DMS53 (cell line): Measurements from ENCODE around the gene MYCBP.
"Not testable (repeated sequence)": the region's sequence is repeated elsewhere in the genome, so short reads cannot be mapped to it uniquely, and the experiment has no call there.

Source experiments
- DNase-seq: peaks from one replicate; lab custom pipeline; 2025; lab: John Stamatoyannopoulos, UW

The MYCBP gene

DNA sequence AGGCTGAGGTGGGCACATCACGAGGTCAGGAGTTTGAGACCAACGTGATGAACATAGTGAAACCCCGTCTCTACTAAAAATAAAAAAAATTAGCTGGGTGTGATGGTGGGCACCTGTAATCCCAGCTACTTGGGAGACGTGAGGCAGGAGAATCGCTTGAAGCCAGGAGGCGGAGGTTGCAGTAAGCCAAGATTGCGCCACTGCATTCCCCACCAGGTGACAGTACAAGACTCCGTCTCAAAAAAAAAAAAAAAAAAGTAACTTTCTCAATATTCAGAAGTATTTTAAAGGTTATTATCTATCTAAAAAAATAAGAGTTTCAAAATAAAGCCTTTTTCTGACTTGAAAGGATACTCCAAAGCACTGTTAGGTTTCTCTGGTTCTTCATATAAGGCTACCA, 5.9 kb downstream of the MYCBP start:
- no peak for DNase-seq

DNA sequence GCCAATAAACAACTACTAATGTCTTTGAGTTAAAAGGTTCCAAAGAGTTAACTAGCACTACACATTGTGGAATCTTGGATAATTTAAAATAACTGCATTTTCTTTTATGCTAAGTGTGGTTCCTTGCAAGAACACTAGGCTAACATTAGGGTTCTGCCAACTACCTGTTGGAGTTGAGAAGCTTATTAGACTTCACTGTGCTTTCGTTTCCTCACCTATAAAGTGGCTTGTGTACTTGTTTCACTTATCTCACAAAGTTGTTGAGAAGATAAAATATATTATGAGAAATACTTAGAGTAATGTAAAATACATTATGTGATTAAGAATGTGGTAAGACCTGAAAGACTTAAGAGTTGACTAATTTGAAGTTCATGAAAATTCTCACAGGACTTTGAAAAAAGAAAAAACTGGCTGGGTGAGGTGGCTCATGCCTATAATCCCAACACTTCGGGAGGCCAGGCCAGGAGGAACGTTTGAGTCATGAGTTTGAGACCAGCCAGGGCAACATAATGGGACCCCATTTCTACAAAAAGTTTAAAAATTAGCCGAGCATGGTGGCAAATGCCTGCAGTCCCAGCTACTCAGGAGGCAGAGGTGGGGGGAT, 7.9 kb downstream of the MYCBP start:
- no peak for DNase-seq

DNA sequence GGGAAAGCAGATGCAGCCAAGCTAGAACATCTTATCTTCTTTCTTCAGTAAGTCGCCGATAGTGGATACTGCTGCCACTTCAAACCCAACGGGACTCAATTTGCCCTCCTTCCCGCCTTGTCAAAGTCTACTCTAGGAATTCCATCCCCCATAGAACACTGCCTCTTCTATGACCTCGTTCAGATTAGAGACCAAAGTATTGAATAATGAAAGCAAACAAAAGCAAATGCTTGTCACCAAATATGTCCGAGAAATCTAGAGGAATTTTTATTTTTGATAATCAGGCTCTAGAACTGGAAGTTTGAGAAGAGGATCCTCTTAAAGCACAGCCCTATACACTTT, 12.7 kb downstream of the MYCBP start:
- no peak for DNase-seq

DNA sequence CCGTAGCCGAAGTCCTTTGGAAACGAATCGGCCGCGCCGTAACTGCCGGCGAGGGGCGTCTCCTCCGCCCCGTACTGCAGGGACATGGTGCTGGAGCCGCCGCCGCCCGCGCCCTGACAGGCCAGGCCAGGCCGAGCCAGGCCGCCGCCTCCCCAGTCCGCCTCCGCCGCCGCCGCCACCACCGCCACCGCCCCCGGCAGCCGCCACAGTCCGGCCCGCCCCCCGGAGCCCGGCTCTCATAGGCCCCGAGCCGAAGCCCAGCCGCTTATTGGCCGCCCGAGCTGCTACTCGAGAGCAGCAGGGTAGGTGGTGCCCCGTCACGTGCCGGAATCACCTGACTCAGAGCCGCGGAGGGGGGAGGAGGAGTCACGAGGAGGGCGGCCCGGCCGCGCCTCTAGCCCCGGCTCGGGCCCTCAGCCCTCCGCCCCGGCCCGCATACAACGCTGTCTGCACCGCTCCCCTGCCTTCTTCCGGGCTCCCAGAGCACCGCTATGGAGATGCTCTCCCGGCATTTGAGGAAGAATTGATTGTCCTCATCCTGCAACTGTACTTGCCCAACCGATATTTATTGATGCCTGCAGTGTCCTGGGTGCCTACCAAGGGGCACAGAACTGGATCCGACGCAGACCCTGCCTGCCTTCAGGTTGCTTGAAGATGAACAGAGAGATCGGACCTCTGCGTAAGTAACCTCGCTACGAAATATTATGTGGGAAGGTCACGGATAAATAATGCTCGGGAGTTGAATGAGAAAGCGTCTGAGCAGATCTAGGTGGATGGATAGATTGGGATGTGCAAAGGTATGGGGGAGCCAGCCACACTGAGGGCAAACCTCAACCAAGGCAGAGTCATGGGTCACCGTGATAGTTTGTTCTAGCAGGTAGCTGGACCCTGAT, 13.3 kb downstream of the MYCBP start, which contains the start of gene RRAGC:
Gene RRAGC, minus strand, starts transcription at position 212 of the 893 bp plus-strand sequence. Its CDS starts 126 bp downstream, at position 86.
- DNase-seq = peak; percentile 99

DNA sequence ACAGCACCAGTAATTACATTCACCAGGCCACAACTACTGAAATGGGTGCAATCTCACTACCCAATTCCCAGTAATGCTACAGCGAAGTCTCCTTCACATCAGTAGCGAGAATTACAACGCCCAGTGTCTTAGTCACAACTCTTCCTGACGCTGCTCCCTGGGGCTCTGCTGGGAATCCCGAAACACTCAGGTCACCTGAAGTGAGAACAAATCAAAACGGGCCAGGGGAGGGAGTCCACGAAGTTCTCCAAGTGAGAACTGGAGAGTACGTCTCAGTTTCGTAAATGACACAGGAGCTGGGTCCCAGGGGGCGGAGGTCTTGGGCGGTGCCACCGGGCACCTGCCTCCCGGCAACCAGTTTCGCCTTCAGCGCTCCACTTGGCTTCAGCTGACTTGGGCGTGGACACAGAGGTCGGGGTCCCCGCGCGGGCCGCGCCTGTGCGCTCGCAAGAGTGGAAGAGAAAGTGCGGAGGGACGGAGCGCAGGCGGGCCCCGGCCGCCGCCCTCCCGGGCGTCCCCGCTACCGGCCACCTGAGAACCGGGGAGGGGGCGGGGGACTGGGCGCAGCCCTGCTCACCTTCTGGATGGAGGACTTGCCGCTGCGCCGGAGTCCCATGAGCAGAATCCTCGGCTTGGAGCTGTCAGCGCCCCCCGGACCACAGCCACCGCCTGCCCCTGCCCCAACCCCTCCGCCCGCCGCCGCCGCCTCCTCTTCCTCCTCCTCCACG, 14.2 kb downstream of the MYCBP start:
- DNase-seq = peak; percentile 69

DNA sequence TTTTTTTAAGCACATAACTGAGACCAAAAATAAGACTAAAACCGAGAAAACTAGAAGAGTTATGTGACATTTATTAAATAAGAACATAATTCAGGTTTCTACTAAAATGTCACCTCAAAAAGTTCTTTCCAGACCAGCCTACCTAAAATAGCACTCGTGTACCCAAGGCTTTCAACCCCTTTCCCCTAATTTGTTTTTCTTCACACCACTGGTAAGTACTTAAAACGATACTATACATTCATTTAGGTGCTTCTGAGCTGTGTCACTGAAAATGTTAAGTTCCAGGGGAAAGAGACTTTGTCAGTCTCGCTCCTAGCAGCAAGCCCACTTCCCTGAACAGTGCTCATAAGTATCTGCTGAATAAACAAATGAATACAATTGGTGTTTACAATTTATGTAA, 20.4 kb downstream of the MYCBP start:
- no peak for DNase-seq

DNA sequence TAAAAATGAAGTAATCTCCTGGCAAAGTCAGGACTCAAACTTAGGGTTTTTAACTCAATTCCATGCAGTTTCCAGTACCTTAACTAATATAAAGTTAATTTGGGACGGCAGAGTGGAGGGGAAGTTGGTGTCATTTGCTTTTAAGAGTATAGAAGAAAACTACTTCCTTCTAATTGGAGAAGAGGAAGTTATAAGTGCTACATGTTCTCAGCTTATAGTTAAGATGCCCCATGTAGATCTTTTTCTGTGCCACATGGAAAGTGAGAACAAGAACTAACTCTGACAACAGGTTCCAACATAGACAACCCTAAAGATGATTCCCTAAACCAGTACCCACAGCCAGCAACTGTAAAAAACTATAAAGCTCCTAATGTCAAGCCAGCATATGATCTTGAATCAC, 25.1 kb downstream of the MYCBP start:
- no peak for DNase-seq

DNA sequence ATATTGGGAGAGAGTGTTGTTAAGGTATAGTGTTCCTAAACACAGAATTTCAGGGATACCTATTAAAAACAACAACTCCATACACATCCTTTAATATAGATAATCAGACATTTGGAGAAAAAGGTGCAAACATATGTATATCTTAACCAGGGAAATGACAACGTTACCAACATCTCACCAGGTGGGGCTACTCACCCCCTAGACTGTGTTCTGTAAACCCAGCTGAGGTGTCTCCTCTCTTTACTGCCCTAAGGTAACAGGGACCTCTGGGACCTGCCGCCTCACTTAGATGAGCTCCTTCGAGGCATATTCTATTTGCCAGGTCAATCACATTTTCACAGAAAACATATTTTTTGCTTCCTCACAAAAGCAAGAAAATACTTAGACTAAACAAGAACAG, 26.9 kb downstream of the MYCBP start:
- DNase-seq = no peak

DNA sequence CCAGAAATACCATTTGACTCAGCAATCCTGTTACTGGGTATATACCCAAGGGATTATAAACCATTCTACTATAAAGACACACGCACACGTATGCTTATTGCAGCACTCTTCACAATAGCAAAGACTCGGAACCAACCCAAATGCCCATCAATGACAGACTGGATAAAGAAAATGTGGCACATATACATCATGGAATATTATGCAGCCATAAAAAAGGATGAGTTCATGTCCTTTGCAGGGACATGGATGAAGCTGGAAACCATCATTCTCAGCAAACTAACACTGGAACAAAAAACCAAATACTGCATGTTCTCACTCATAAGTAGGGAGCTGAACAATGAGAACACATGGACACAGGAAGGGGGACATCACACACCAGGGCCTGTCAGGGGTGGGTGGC, 28.1 kb downstream of the MYCBP start:
- not testable (repeated sequence) for DNase-seq

DNA sequence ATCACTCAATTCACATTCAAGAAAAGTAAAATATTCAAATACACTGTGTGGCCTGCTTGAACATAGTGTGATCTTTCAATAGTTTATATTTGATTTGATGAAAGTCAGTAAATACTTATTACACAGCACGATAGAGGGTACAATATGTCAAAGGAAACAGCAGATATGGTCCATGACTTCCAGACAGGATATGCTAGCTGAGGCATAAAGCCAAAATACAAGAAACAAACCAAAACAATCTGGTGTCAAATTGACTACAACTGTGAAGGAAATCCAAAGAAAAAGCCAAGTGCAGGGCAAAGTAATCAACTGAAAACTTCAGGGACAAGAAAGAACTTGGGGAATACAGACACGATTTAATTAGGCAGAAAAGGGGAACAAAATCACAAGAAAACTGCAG, 32.9 kb downstream of the MYCBP start:
- DNase-seq = no peak

DNA sequence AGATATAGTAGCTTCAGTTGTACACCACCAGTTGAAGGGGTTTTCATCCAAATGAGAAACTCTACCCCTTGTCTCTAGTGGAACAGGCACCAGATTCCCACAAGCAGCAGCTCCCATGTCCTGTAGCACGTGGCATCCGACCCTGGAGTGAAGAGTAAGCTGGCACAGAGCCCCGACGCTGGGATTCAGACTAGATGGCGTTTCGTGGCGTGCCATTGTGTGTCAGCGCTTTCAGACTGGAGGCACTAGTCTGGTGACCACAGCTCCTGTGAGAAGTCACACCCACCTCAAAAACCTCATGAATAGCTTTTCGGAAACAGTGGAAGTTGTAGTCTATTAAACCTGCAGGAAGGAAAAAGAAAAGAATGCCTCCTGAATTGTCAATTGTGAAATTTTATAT, 33.8 kb downstream of the MYCBP start:
- DNase-seq = no peak

DNA sequence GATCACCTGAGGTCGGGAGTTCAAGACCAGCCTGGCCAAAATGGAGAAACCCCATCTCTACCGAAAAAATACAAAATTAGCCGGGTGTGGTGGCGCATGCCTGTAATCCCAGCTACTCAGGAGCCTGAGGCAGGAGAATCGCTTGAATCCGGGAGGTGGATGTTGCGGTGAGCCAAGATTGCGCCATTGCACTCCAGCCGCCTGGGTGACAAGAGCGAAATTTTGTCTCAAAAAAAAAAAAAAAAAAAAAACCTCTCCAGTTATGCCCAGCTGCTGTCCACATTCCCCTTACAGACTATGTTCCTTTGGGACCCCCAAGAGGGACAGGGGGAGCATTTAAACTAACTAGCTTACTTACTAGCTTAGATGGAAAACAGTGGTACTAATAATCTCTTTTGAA, 36.8 kb downstream of the MYCBP start:
- DNase-seq = not testable (repeated sequence)

DNA sequence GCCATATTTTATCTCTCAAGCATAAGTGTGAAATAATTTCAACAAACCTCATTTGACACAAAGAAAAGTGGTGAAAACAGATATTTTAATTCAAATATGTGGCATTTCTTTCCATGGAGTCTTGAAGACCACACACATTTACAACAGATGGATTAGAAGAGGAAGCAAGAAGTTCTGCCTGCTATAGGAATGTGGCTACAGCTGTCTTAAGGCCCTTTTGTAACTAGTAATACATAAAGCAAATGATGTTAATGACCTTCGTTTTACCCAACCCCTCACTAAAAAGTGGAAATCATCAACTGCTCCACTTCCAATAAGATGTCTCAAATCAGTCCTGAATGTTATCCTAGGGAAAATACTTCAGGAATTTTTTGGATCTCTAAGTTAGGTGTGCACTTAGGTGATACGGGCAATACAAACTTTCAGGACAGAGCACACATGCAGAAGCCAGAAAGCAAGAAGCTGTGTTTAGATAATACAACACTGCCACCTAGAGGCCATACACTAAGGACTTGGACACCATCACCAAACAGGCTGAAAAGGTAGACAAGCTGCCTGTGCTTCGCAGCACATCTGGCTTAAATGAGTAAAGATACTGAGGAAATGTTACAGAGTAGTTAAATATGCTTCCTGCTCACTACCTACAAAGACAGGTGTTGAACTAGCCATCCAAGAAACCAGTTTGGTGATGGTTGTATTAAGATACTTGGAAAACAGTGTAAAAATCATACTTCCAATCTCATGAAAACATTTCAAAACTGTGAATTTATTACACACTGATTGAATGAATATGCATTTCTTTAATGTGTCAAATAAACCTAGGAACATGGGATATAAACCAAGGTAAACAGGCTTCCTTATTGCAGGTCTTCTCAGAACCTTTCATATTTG, 38.0 kb downstream of the MYCBP start:
- peak; percentile 91 for DNase-seq

DNA sequence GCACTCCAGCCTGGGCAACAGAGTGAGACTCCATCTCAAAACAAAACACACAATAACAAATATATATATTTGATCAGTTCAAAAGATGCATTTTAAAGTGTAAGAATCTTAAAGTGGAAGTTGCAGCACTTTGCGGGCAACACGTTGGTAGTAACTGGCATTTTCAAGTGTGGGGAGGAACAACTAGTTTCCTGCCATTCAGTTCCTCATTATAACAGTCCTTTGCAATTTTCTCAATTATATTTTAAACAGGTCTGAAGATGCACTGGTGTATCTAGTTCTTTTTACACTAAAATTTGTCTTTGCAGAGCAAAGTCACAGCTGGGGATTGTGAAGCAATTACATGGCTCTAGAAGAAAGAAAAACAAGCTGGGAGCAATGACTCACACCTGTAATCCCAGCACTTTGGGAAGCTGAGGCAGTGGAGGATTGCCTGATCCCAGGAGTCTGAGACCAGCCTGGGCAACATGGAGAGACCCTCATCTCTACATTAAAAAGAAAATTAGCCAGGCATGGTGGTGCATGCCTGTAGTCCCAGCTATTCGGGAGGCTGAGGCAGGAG, 38.8 kb downstream of the MYCBP start:
- DNase-seq = no peak

DNA sequence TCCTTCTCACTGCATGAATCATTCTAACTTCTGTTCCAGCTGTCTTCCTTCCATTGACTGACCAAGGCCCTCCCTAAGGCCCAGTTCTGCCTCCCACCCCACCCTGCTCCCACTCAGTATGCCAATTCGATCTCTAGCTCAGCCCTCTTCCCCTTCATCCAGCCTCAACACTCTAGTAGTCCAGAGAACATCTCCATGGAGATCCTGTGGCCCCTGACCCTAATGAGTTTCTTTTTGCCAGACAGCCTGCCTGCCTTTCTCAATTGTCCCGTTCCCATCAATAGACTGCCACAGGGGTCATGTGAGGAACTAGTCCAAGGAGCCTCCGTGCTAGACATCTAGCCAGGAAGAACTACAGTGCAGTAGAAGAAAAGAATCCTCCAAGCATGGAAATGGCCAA, 40.0 kb downstream of the MYCBP start:
- no peak for DNase-seq

DNA sequence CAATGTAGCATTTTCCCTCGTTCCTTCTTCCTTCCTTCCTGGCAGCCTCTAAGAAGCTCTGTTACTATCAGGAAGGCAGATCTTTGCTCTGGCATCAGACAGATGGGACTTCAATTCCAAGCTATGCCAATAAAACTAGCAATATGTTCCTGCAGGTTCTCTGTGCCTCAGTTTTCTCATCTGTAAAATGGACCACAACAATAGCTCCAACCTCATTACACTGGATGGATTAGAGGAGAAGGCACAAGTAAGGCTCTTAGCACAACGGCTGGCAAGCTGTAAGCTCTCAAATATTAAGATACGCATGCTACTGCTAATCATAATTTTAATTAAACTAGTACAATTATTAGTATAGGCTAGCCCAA, 40.8 kb downstream of the MYCBP start:
- DNase-seq = no peak

DNA sequence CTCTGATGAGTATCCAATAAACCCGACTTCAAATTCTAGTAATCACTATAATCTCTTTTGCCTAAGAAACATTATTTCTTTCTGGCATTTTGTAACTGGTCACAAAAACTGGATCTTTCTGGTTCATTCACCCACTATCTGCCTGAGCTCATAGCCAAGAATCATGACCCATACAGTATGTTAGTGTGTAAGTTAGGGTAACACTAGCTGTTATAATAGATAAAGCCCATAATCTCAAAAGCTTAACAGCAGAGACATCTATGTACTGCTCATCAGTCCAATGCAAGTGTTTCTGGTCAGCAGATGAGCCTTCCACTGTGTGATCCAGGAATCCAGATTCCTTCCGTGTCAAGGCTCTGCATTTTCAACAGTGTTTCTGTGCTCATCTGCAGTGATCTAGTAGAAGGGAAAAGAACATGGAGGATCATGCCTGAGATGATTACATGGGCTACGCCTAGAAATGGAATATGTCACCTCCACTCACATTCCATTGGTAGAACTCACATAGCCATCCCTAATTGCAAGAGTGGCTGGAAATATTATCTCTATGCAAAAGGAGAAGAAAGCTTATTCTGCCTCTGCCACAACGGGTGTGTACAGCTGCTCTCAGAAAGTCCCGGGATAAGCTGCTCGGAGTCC, 41.3 kb downstream of the MYCBP start:
- DNase-seq = no peak

DNA sequence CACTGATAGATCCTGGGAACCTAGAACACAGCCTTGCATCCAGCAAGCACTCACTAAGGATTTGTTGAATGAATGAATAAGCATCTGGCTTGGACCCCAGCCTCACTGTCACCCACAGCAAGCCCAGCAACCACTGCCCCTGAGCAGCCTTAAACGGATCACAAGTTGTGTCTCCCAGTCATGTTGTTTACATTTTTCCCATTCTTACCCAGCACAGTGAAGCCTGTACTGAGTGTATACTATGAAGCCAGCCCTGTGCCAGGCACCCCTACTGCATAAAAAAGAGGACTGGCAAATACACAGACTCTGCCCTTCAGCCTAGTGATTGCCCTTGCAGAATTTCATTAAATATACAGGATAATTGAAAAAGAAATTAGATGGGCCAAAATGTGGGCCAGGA, 43.8 kb downstream of the MYCBP start:
- DNase-seq = no peak

DNA sequence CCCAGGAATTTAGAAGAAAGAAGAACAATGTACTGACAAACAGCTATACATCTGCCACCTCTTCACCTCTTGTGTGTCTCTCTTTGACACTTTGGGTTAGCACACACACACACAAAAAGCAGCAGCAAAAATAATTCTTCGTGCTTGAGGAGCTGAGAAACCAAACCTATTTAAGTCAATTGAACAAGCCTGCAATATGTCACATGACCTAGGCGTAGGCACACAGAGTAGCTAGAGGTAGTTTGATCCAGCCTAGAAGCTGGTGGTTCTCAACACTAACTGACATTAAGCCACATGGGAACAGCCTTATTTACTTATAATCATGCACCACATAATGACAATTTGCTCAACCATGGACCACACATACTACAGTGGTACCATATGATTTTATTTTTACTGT, 45.8 kb downstream of the MYCBP start:
- no peak for DNase-seq

DNA sequence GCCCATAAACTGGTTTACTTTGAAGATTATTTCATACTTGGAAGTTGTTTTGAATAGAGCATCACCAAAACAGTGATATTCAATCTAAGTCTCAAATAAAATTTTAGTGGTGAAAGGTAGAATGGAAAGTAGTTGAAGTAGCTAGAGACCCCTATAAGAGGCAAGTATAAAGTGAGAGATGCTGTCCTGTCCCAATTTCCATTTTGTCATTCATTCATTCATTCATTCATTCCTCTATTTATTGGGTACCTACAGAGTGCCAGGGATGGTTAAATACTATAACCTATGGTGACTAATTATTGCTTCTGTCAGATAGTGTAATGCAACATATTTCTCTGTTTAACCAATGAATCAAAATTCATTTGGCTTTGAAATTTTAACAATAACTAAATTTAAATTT, 46.3 kb downstream of the MYCBP start:
- no peak for DNase-seq

DNA sequence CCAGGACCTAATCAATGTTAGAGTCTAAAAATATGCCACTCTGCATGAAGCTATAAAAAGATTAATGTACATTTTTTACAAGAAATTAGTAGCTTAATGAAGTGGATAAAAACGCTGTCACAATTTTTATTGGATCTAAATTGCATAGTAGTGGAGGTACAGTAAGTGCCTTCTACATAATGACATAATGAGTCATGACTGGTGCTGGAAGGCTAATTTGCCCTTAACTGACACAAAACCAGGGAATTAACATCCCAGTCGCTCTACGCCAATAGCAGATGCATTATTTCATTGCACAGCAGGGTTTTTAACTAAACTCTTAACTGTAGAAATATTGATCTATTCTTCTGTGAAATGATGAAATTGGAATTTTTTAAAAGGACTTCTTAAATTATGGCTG, 46.9 kb downstream of the MYCBP start:
- DNase-seq = no peak
